Activated gamma-delta T cell (primary cell): ENCODE measurements around the gene TATDN2.

ENCODE experiments used
- DNase-seq: peaks from one replicate; lab custom pipeline; 2025; lab: John Stamatoyannopoulos, UW
- total RNA-seq, 2 donors: gene quantifications; one replicate each; lab custom pipeline; 2026; lab: John Stamatoyannopoulos, UW

TATDN2 gene
- total RNA-seq, result 24.6 to 31.3 reads per million in 2 donors

DNA sequence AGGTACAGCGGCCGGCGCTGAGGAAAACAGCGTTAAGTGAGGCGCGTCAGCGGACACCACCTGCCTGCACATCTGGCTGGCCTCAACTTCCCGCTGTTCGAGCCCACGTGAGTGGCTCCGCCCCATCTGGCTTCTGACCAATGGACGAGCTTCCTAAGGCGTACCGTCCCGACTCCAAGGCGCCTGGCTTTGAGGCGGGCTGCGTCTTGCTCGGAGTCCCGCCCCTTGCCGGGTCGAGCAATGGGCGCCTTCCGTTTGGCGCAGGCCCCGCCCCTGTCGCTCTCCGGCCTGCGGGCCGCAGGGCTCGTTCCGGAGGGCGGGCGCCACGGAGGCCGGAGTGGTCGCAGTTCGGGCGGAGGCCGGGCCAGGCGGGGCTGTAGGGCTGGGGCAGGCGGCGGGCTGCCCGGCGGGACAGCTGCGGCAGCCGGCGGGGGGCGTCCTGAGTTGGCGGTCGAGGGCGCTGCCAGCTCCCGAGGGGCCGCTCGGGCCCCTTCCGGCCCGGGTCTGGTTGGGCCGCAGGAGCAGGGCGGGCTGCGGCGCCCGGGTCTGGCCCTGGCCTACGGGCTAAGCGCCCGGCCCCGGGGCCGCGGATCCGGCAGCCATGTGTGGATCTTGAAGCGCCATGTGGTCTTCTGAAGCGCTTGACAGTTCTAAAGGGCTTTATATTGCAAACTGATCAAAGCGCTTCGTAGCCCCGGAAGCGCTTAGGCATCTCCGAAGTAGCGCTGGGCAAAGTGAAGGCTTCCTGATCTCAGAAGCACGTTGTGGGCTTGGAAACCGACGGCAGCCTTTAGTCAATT is at the start of gene TATDN2:
Gene TATDN2, plus strand, starts transcription at position 276 of the 800 bp plus-strand sequence. CDS start 742 bp downstream, outside the sequence.
- DNase-seq, result peak; percentile 76

DNA sequence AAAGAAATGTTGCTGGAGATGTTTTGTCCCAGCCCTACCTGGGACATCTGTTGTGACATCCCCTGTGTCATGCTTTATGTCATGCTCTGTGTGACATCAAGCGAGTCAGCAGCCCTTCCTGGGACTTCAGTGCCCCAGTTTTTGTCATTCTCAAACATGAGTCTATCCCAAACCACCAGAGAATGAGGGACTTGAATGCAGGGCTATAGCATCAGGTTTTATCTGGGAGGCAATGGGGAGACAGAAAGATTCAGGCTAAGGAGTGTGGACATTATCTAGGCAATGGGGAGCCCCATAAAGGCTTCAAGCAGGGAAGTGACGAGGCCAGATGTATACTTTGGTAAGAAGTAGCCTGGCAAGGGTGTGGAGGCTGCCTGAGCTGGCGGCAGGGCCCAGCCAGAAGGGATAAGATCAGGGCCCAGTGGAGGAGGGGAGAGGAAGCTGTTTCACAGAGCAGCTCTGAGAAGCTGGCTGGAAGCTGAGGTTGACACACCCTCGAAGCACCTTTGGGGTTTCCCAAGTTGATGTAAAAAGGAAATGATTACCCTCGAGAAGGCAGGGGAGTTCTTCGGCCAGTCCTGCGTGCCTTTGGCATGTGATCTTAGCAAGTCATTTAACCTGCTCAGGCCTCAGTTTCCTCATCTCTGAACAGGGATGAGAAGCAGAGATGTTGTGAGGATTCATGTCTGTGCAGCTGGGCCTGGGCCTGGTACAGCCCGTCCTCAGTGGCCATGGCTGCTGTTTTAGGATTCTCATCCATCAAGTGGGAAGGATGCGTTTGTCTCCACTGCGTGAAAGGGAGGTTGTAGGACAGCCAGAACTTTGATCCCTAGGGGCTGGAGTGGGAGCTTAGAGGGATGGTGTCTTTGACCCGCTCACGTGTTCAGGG is 49.3 kb upstream of the TATDN2 start:
- DNase-seq, result peak; percentile 19

- DNase-seq, result no peak
Observed at GRCh38 chr3:10204921-10205320, 43.3 kb upstream of the TATDN2 start.

DNA sequence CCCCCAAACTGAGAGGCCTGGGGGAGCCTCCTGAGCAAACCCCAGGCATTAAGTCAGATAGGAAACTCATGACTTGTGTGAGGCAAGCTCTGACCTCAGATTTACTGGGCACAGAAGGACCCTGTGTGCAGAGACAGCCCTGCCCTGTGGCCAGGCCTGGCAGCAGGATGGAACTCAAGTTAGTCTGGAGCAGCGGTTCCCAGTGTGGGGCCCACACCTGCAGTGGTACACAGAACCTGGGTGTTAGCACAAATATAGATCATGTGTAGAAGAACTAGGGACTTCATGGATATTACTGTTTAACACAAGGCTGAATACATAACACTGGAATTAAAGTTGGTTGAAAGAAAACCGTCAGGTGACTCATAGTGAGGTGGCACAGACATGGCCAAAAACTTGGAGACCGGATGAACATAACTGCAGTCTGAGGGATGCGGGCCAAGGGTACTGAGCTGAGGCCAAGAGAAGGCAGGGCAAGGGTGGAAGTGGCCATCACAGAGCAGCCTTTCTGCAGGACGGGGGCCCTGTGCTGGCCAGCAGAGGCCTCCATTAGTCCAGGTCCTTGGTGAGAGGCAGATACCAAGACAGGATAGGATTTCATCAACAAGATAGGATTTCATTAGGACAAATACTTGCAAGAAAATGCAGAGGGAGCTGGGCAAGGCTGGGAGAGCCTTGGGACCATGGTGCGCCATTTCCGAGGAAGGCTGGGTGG is 42.7 kb upstream of the TATDN2 start:
- DNase-seq, result no peak

GRCh38 chr3:10206166-10206511 is 42.1 kb upstream of the TATDN2 start:
- no peak for DNase-seq

- no peak for DNase-seq
Observed at GRCh38 chr3:10213156-10213792, 35.0 kb upstream of the TATDN2 start.

DNA sequence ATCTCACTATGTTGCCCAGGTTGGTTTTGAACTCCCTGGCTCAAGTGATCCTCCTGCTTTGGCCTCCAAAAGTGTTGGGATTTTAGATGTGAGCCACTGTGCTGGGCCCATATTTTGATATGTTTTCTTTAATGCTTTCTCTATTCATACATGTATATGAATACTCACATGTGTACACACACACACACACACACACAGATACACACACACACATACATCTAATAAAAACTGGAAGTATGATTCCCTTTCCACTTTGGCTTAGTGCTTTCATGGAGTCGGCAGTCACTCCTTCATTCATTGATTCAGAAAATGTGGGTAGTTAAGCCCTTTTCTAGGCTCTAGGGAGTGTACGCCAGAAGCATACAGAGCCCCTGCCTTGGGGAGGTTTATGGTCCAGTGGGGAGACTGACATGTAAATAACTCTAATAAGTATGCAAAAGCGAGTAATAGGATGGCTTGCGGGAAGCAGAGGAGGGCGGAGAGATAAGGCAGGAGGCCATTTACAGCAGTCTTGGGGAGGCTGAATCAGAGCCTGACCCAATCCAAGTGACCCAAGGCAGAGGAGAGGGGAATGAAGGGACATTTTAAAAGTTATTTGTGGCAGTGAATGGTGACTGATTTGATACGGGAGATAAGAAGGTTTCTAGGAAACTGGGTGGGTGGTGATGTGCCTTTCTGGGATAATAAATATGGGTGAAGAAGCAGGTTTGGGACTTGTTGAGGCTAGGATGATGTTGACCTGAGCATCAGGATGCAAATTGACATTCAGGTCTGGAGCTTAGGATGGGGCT is 32.5 kb upstream of the TATDN2 start:
- no peak for DNase-seq

GRCh38 chr3:10217359-10217758 is 30.9 kb upstream of the TATDN2 start:
- no peak for DNase-seq

- DNase-seq, result no peak
Observed at GRCh38 chr3:10219737-10220136, 28.5 kb upstream of the TATDN2 start.

DNA sequence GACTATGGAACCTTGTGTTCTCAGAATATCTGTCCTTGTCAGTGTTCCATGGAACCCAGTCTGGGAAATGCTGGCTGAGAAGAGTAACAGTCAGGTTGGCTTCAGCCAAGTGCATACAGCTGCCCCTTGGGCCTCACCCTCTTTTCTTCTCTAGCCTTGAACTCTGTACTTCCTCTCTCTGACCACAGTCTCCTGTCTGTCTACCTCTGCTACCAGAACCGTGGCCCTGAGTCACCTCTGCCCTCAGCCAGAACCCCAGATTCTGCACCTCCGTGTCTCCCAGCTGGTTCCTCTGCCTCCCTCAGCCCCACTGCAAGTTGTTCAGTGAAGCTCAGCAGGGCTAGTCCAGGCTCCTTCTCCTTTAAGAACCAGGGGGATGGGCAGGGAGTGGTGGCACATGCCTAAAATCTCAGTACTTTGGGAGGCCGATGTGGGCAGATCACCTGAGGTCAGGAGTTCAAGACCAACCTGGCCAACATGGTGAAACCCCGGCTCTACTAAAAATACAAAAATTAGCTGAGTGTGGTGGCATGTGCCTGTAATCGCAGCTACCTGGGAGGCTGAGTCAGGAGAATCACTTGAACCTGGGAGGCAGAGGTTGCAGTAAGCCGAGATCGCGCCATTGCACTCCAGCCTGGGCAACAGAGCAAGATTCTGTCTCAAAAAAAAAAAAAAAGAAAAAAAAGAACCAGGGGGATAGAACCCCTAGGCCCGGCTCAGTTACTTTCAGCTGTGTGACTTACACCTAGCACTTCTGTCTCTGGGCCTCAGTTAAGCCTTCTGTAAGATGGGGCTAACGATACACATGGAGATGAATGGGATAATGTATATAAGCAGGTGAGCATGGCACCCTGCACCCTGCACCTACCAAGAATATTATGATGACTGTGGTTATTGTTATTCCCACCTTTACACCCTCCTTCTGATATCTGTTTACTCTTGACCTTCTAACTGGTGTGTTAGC is 24.3 kb upstream of the TATDN2 start:
- DNase-seq, result no peak

DNA sequence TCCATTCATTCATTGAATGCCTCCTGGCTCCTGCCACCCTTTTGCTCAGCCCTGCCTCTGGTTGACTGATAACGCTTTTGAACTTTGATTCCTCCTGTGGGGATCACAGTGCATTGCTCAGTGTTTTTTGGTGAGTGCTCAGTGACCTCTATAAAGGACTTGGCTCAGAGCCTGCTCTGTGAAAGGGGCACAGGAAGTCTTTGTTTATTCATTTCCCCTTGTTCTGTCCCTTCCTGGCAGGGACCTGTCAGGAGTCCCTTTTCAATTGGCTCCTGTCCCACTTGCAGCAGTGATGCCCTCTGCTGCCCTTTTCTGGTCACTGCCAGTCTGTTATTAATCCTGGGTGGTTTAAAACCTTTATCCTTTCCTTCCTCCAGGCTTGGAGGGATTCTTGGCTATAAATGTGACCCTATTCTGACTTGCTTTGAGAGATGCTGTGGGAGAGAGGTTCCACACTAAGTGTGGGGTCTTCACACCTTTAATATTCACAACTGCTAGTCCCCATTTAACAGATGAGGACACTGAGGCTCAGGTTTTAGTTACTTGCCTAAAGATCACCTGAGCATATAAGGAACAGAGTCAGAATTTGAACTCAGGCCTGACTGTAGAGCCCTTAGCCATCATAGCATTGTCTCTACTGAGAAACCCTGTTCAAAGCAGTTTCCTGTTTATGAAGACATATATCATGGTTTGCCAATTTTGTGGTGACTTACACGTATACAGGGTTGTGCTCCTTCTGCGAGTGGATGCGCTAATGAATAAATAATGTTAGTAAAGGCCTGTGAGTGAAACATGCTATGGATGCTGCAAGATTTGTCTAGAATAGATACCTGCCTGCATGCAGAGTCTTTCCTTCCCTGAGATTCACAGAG is 23.2 kb upstream of the TATDN2 start:
- no peak for DNase-seq

GRCh38 chr3:10226293-10226692 is 22.0 kb upstream of the TATDN2 start:
- DNase-seq, result no peak

- DNase-seq, result no peak
Observed at GRCh38 chr3:10228248-10228950, 19.9 kb upstream of the TATDN2 start.

GRCh38 chr3:10229576-10229975 is 18.7 kb upstream of the TATDN2 start:
- no peak for DNase-seq

GRCh38 chr3:10232137-10232536 is 16.1 kb upstream of the TATDN2 start:
- DNase-seq, result no peak

DNA sequence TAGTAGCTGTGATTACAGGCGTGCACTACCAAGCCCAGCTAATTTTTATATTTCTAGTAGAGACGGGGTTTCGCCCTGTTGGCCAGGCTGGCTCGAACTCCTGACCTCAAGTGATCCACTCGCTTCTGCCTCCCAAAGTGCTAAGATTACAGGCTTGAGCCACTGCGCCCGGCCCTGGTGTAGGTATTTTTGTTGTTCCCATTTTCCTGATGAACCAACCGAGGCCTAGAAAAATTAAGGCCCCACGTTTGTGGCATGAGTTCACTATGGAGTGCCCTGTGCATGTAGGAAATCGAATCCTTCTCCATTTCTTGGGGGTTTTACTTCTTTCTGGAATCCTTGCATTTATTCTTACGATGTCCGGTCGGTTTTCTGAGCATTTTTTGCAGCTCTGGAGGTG is 14.3 kb upstream of the TATDN2 start:
- no peak for DNase-seq

GRCh38 chr3:10234526-10235230 is 13.6 kb upstream of the TATDN2 start:
- DNase-seq, result no peak

- DNase-seq, result no peak
Observed at GRCh38 chr3:10235551-10235950, 12.7 kb upstream of the TATDN2 start.
